ENCODE data around the gene TOLLIP.

DNA sequence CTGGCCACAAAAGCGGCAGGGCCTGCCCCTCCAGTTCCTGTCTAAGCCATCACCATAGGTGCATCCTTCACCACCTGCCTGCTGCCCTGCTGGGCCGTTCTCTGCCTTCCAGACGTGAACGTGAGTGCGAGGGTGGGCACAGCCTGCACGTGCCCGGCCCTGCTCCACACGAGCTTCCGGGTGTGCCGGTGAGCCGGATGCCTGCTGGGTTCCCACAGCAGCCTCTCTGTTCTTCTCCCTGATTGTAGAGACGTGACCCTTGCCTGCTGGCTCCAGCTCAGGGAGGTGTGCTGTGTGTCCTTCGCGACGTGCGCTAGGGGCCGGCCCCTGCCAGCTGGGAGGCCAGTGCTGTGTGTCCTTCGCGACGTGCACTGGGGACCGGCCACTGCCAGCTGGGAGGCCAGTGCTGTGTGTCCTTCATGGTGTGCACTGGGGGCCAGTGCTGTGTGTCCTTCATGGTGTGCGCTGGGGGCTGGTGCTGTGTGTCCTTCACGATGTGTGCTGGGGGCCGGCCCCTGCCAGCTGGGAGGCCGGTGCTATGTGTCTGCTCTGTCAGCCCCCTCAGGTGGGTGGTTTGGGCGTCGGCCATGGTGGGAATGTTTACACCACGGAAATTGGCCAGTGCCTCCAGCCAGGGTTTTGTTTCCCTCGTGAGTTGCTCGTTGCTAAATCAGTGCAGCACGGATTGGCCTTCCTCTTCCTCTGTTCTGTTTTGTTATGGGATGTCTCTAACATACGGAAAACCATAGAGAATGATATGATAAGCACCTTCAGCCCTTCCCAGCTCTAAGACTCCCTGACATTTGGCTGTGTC is 44.9 kb upstream of the TOLLIP start:
- TF ChIP-seq, protein P1, sequence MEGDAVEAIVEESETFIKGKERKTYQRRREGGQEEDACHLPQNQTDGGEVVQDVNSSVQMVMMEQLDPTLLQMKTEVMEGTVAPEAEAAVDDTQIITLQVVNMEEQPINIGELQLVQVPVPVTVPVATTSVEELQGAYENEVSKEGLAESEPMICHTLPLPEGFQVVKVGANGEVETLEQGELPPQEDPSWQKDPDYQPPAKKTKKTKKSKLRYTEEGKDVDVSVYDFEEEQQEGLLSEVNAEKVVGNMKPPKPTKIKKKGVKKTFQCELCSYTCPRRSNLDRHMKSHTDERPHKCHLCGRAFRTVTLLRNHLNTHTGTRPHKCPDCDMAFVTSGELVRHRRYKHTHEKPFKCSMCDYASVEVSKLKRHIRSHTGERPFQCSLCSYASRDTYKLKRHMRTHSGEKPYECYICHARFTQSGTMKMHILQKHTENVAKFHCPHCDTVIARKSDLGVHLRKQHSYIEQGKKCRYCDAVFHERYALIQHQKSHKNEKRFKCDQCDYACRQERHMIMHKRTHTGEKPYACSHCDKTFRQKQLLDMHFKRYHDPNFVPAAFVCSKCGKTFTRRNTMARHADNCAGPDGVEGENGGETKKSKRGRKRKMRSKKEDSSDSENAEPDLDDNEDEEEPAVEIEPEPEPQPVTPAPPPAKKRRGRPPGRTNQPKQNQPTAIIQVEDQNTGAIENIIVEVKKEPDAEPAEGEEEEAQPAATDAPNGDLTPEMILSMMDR (IDR thresholded peaks at IDR 0.05; ENCODE audit: low read depth, low read length), result no peak
- TF ChIP-seq MAX (IDR thresholded peaks at IDR 0.05; ENCODE audit: low read depth, low read length) (no peak), POLR2A (IDR thresholded peaks at IDR 0.05; ENCODE audit: extremely low read depth, insufficient read length) (no peak), MYC (IDR thresholded peaks at IDR 0.05; ENCODE audit: low read depth, low read length) (no peak)
